Adipose tissue (tissue), 3 donors: ENCODE results near the gene EME2. TPM values are rescaled to one million over a fixed set of nuclear protein-coding genes. Genes with fewer than 3 reads are reported as not detected.
"Not testable (repeated sequence)": the region's sequence is repeated elsewhere in the genome, so short reads cannot be mapped to it uniquely, and the experiment has no call there.

Experiments
- H3K27ac ChIP-seq: one replicate; pipeline ENCODE4 v1.5.1; 2013; ENCODE audit warnings: low read depth, low read length
- WGBS, 3 donors: extraction: QIAGEN DNeasy Blood & Tissue Kit; methylation state at CpG; one replicate each; pipeline ENCODE4 v1.1.7; 2013; 5-methylcytosine and 5-hydroxymethylcytosine counted together
- polyA plus RNA-seq, 3 donors: library from polyadenylated mRNA; stranded (reverse); fragments of 200-250 nt; gene quantifications; one replicate each; pipeline ENCODE4 v1.2.3, GENCODE V29; 2013
- donor health status: healthy with polysubstance abuse.
- donor health status: Bipolar disorder and iron deficiency.
- donor health status: healthy.

The EME2 gene
- polyA plus RNA-seq, 3 donors: 4.6 to 8.0 (median 7.7) TPM

- WGBS, 3 donors: 60 to 85% (median 77%) methylated on average over 31 to 32 of the region's 32 CpGs
- H3K27ac ChIP-seq: no peak overlapping the region
These were observed 22.5 kb downstream of the EME2 start for GRCh38 chr16:1794908-1795666.

- 70 to 85% (median 84%) methylated on average over 5 of the region's 5 CpGs for WGBS, 3 donors
- H3K27ac ChIP-seq: not testable (repeated sequence)
These were observed 26.7 kb downstream of the EME2 start for GRCh38 chr16:1799263-1799662.

- WGBS, 3 donors: 77 to 86% (median 84%) methylated on average over 10 of the region's 10 CpGs
- no peak overlapping the region for H3K27ac ChIP-seq
These were observed 28.1 kb downstream of the EME2 start for GRCh38 chr16:1800701-1801100.

- WGBS, 3 donors: 83 to 92% (median 87%) methylated on average over 10 of the region's 10 CpGs
- H3K27ac ChIP-seq: no peak overlapping the region
These were observed 35.0 kb downstream of the EME2 start for GRCh38 chr16:1807626-1808025.

GRCh38 chr16:1808691-1809090 is 36.1 kb downstream of the EME2 start:
- 76 to 91% (median 80%) methylated on average over 18 of the region's 18 CpGs for WGBS, 3 donors
- no peak overlapping the region for H3K27ac ChIP-seq

GRCh38 chr16:1809281-1809801 is 36.7 kb downstream of the EME2 start:
- 70 to 85% (median 75%) methylated on average over 28 of the region's 28 CpGs for WGBS, 3 donors
- no peak overlapping the region for H3K27ac ChIP-seq

- WGBS, 3 donors: 92 to 97% (median 96%) methylated on average over 14 to 16 of the region's 16 CpGs
- H3K27ac ChIP-seq: no peak overlapping the region
These were observed 37.5 kb downstream of the EME2 start for GRCh38 chr16:1810106-1810505.

DNA sequence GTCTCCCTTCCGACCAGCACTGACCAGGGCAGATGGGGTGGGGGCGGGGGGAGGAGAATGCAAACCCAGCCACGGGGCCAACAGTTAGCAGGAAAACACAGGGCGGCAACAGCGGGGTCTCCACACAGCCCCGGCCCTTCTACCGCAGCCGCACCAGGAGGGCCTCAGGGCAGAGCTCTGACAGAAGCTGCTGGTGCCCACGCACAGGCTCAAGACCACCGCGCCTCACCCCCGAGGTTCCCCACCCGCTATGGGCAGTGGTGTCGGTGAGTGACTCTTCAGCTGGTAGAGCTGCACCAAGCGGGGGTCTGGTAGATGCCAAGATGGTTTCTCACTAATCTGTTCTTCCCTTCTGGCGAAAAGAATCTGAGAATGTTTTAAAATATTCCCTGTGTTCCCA is 37.9 kb downstream of the EME2 start:
- H3K27ac ChIP-seq: no peak overlapping the region
- 93 to 96% (median 96%) methylated on average over 16 of the region's 16 CpGs for WGBS, 3 donors

DNA sequence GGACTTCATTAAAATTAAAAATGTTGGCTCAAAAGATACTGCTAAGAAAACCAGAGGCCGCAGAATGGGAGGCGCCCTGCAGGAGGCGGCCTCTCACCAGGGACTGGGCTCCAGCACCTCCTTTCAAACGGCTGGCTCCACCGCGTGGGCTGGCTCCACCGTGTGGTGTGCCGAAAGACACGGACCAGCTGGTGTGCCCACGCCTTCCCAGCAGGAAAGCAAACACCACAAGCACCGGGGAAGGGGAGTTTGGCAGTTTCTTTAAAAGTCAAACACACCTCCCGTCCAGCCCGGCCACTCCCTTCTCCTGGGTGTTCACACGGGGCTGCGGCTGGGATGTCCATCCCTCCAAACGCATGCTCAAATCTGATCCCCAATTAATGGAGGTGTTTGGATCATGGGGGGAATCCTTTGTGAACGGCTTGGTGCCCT is 40.1 kb downstream of the EME2 start:
- 13 to 25% (median 25%) methylated on average over 17 of the region's 17 CpGs for WGBS, 3 donors
- H3K27ac ChIP-seq: no peak overlapping the region

DNA sequence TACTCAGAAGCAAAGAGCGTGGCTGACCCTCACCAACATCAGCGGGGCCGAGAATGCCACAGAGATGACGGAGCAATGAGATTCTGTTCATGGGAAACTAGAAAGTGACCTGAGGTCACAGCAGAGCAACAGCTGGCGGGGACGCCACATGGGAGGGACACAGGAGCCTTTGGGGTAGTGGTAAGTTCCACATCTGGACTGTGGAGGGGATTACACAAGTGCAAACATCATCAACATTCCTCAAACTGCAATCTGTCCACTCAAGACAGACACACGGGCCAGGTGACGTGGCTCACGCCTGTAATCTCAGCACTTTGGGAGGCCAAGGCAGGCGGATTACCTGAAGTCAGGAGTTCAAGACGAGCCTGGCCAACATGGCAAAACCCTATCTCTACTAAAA is 42.9 kb downstream of the EME2 start:
- no peak overlapping the region for H3K27ac ChIP-seq

GRCh38 chr16:1816396-1817275 is 44.0 kb downstream of the EME2 start:
- WGBS, 3 donors: 90 to 94% (median 92%) methylated on average over 35 to 40 of the region's 40 CpGs

More for the DNA sequence above, 42.9 kb downstream of the EME2 start:
- 88 to 92% (median 92%) methylated on average over 11 of the region's 11 CpGs for WGBS, 3 donors

DNA sequence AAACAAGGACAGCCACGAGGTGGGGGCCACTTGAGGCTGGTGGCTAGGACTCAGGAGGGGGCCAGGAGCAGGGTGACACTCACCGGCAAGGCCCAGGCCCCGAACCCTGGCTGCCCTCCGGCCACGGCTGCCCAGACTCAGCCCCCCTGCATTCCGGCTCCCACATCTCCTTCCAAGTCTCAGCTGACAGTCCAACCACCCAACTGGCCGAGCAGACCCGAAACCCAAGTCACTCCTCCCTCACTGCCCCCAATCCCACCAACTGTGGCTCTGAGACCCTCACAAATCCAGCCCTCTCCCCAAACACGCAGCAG is 44.6 kb downstream of the EME2 start:
- H3K27ac ChIP-seq: no peak overlapping the region
- WGBS, 3 donors: 91 to 95% (median 93%) methylated on average over 9 of the region's 9 CpGs

More at GRCh38 chr16:1816396-1817275, 44.0 kb downstream of the EME2 start:
- no peak overlapping the region for H3K27ac ChIP-seq

DNA sequence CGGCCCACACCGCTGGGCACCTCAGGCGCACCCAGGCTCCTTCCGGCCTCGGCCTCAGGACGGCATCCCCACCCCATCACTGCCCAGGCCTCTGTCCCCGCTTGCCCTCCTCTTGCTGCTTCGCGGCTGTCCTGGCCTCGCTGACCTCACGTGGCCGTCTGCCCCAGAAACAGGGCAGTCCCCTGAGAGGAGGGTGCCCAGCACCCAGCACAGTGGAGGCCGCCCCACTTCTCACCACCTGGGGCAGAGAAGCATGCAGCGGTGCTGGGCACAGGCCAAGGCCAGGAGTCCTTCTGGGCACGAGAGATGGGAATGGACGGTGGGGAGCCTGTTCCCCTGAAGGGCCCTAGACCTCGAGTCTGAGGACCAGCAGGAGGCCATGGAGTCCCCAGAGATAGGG is 45.1 kb downstream of the EME2 start:
- WGBS, 3 donors: 90 to 94% (median 93%) methylated on average over 16 to 17 of the region's 17 CpGs
- H3K27ac ChIP-seq: no peak overlapping the region

GRCh38 chr16:1818204-1818872 is 45.7 kb downstream of the EME2 start:
- 93 to 97% (median 96%) methylated on average over 24 to 27 of the region's 27 CpGs for WGBS, 3 donors
- no peak overlapping the region for H3K27ac ChIP-seq

DNA sequence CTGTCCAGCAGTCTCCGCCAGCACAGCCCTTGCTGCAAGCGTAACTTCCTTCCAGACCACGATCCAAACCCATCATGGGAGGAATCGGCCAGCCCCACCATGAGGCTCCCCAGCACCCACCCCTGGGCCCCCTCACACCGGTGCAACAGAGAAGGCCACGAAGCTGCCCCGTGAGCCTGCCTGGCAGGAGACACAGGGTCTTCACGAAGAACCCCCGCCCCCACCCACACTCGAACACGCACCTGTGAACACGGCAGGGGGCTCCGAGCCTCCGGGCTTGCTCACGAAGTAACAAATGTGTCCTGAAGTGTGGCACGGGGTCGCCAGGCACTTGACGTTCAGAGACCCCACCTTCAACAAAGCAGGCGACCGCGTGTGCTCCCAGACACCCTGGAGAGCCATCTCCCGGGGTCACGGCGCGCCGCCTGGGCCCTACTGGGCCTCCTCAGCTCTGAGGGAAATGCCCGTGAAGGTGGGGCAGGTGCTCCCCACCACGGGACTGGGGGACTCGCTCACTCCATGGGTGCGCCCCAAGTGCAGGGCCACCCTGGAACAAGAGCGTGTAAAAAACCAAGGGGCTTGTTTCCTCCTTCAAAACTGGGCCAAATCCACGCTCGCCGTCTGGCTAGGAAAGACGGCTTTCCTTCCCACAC is 46.4 kb downstream of the EME2 start:
- 92 to 96% (median 95%) methylated on average over 35 of the region's 35 CpGs for WGBS, 3 donors
- H3K27ac ChIP-seq: no peak overlapping the region

DNA sequence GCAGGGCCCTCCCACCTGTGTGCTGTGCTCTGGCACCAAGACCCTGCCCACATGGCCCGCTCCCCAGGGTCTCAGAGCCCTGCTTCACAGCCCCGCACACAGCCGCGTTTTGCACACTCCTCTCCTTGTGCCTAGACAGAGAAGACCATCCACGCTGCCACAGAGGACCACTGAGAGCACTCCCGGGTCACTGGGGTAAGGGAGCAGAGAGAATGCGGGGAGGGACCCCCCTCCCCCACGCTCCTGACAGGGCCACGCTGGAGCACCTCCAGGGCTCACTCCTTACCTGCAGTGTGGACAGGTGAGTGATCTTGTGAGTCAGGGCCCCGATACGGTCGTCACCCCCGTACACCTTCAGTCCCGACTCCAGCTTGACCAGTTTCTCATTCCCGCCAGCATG is 47.0 kb downstream of the EME2 start:
- WGBS, 3 donors: 91 to 96% (median 93%) methylated on average over 15 of the region's 15 CpGs
- no peak overlapping the region for H3K27ac ChIP-seq

DNA sequence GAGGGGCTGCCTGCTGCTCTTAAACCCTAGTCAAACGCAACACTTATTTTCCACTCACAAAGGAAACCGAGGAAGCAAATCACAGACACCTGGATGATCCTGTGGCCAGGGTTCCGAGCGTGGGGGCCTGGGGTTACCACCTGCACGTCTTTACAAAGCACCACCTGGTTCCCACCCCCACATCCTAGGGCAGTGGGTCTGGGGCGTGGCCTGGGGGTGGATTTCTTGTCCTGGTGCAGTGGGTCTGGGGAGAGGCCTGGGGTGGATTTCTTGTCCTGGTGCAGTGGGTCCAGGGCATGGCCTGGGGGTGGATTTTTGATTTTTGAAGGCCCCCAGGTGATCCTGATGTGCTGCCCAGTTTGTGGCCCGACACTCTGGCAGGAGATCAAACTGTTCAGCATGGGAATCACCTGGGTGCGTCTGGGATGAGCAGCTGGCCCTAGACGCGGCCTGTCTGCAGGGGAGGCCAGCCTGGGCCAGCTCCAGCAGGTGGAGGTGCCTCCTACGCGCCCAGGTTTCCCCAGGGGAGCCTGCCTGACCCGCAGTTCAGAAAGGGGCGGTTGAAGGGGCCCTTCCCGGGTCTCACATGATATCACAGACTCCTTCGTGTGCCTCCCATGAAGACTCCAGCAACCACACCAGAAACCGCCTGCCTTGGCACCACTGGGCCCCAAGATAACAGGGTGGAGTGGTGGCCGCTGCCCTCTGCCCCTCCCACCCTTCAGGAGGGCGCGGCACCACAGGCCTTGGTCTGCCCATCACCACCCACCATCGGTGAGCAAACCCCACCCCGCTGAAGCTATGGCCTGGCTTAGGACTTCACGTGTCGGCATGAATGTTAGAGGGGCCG is 47.7 kb downstream of the EME2 start:
- WGBS, 3 donors: 90 to 91% (median 91%) methylated on average over 25 of the region's 25 CpGs
- H3K27ac ChIP-seq: no peak overlapping the region

- WGBS, 3 donors: 89 to 94% (median 91%) methylated on average over 11 to 12 of the region's 12 CpGs
- no peak overlapping the region for H3K27ac ChIP-seq
These were observed 48.3 kb downstream of the EME2 start for GRCh38 chr16:1820946-1821290.
